UCSD-AML1 (cell line): ENCODE measurements around the gene EZH1.
"Not testable (repeated sequence)": the region's sequence is repeated elsewhere in the genome, so short reads cannot be mapped to it uniquely, and the experiment has no call there.

Experiments
- DNase-seq: peaks from one replicate; lab custom pipeline; 2025; ENCODE audit not compliant: unreplicated experiment; lab: John Stamatoyannopoulos, UW

The EZH1 gene

GRCh38 chr17:42773290-42774035, 28.6 kb upstream of the EZH1 start, which contains the start of gene VPS25:
VPS25 (plus strand) TSS chr17:42773449; CDS start chr17:42773476, 27 bp downstream.
- peak; percentile 76 for DNase-seq

GRCh38 chr17:42772945-42773289, 28.1 kb upstream of the EZH1 start:
- no peak for DNase-seq

GRCh38 chr17:42769964-42770363, 25.1 kb upstream of the EZH1 start:
- DNase-seq, result not testable (repeated sequence)

- DNase-seq, result not testable (repeated sequence)
Measured at GRCh38 chr17:42768006-42768405, 23.2 kb upstream of the EZH1 start.

- no peak for DNase-seq
Measured at GRCh38 chr17:42767512-42767911, 22.7 kb upstream of the EZH1 start.

GRCh38 chr17:42766124-42766523, 21.3 kb upstream of the EZH1 start:
- no peak for DNase-seq

GRCh38 chr17:42761638-42762037, 16.8 kb upstream of the EZH1 start:
- DNase-seq, result no peak

GRCh38 chr17:42760652-42761581, 16.1 kb upstream of the EZH1 start, which contains the start of gene RAMP2:
RAMP2 (plus strand) TSS chr17:42761227; CDS start chr17:42761262, 35 bp downstream.
- DNase-seq, result no peak

- DNase-seq, result no peak
Measured at GRCh38 chr17:42759982-42760651, 15.3 kb upstream of the EZH1 start.

GRCh38 chr17:42754782-42755181, 9.9 kb upstream of the EZH1 start:
- no peak for DNase-seq

GRCh38 chr17:42751628-42752027, 6.8 kb upstream of the EZH1 start:
- no peak for DNase-seq

- DNase-seq, result peak; percentile 36
Measured at GRCh38 chr17:42750739-42751344, 6.0 kb upstream of the EZH1 start.

- DNase-seq, result no peak
Measured at GRCh38 chr17:42748908-42749798, 4.3 kb upstream of the EZH1 start.

GRCh38 chr17:42748202-42748907, 3.5 kb upstream of the EZH1 start:
- no peak for DNase-seq

- DNase-seq, result peak; percentile 85
Measured at GRCh38 chr17:42744283-42744805, 496 bp downstream of the EZH1 start.

GRCh38 chr17:42743595-42744282, 1.1 kb downstream of the EZH1 start:
- no peak for DNase-seq

GRCh38 chr17:42742916-42743315, 1.9 kb downstream of the EZH1 start:
- DNase-seq, result not testable (repeated sequence)

GRCh38 chr17:42740699-42741098, 4.1 kb downstream of the EZH1 start:
- no peak for DNase-seq
